Stimulated activated CD8-positive, alpha-beta memory T cell treated with anti-CD3 and anti-CD28 coated beads, Interleukin-7, amount 100 ng/mL, for 1 hour (primary cell): ENCODE results near the gene RBBP9.
"Not testable (repeated sequence)": the region's sequence is repeated elsewhere in the genome, so short reads cannot be mapped to it uniquely, and the experiment has no call there.

Experiments
- DNase-seq, 2 donors: peaks; one replicate each; pipeline ENCODE4 v3.0.0-alpha.2; 2020; ENCODE audit warnings: low read depth in 2 of 2

Gene RBBP9

DNA sequence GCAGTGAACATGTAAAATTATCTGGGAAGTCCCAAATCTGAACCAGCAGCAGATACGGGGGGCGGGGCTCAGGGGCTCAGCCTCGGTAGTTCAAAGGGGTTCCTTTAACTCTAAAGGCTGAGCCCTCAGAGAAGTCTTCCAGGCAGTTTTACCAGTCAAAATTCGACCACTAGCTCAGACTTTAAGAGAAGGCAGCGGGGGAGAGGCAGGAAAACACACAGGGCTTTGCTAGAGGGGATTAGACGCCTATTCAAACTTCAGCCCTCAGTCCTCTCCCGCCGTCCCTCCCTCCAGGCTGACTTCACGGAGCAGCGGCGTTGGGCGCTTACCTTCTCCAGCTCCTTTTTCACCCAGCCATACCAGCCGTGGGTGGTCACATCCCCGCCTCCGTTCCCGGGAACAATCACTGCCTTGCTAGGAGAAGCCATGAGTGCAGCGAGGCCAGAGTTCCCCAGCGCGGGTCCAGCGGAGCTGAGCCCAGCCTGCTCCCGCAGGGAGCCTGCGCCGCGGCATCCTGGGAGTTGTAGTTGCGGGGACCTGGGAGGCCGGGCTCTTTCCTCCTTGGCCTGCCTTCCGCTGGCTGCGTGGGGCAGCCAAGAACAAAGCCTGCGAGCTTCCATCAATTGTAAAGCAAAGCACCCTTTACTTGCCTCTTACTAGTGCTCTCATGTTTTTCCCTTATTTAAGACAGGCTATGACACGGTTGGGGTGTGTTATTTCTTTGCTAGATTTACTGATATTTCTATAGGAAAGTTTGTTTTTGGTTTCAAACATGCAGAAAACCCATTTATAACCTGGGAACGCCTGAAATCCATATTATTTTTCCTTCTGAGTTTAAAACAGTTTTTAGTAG is at the start of gene RBBP9:
Gene RBBP9, minus strand, starts transcription at position 486 of the 853 bp plus-strand sequence. Its CDS starts 58 bp downstream, at position 428.
- peak; percentile 24 to 40 for DNase-seq

GRCh38 chr20:18545566-18545965 is 48.5 kb upstream of the RBBP9 start:
- DNase-seq, result no peak

DNA sequence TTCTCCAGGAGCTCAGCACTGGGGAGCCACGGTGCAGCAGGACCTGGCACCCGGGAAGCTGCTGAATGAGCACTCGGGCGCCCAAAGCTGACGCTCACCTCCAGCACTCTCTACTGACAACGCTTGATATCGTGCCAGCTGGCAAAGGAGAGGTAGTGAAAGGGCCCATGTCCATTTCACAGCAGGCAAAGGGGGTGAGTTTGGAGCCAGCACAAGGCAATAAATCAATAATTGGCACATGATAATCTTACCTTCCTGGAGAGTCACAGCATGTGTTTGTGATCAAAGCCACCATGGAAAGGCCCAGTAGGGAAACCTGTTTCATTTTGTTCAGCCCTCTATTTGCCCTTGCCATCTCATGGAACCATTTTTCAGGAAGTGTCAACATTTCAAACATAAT is 46.9 kb upstream of the RBBP9 start:
- no peak for DNase-seq

DNA sequence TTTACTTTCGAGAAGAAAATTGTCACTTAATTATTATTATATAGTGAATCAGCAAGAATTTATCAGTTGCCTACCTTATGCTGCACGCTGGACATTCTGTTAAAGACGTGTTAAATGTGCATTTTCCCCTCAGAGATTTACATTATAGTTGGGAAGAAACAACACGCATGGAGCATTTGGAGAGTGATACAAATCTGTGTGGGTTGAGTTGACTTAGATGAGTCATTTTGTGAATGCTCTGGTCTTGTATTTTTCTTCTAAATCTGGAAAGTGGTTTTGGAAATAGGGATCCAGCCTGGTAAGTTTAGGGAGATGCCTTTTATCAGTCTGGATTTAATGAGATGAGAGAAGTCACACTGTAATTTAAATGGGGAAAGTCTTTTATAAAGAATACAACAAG is 46.2 kb upstream of the RBBP9 start:
- no peak for DNase-seq

DNA sequence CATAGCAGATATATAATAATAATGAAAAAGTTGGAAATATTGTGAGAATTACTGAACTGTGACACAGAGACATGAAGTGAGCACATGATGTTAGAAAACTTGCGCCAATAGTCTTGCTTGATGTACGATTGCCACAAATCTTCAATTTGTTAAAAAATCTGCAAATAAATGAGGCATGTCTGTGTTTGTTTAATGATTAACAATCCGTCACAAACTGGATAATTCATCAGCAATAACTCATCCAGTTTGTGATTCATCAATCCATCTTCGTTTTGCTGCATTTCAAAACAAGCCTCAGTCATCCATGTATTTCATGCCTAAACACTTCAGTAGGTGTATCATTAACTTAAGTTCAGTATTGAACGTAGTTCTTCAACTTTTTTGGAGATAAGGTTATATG is 44.7 kb upstream of the RBBP9 start:
- no peak for DNase-seq

DNA sequence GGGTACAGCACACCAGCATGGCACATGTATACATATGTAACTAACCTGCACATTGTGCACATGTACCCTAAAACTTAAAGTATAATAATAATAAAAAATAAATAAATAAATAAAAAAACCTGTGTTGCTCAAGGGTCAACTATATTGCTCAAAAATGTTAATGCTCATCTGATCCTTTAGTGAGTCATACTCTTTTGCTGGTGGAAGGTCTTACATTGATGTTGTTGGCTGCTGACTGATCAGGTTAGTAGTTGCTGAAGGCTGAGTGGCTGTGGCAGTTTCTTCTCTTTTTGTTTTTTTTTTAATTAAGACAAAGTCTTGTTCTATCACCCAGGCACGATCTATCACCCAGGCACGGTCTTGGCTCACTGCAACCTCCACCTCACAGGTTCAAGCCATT is 40.6 kb upstream of the RBBP9 start:
- DNase-seq, result no peak

DNA sequence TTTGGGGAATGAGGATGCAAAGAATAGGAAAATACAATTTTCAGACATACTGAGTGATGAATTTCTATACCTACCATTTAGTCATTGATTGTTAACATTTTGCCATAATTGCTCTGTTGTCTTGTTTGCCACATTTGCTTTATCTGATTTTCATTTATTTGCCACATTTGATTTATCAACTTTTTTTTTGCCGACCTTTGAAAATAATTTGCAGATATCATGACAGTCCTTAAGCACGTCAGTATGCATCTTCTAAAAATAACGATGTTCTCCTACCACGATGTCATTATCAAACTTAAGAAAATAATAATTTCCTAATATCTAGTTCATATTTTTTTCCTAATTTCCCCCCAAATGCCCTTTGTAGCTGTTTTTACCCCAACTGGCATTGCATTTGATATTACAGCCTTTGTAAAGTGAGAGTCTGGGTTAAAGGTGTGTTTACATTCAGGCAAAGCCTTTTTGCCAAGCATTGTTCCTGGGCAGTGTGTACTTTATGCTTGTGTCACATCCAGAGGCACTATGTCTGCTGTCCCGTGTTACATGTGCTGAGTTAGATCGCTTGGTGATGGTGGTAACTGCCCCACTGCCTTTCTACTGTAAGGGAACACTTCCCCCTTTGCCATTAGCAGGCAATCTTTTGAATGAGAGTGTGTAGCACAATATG is 37.1 kb upstream of the RBBP9 start:
- no peak for DNase-seq

DNA sequence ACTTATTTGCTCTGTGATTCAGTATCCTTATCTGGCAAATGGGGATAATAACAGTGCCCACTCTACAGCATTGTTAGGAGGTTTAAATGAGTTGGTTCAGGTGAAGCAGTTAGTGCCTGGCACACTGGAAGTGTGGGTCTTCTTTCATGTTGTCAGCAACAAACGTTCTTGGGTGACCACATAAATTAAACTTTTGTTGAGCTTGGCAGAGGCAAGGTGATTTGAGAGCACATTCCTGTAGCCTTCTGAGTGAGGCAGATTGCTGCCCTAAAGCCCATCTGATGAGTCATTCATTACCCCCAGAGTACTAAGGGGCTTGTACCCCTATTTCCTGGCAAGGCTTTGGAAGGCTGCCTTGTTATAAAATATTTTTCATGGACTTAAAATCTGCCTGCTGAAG is 36.5 kb upstream of the RBBP9 start:
- no peak for DNase-seq

- DNase-seq, result no peak
Observed at GRCh38 chr20:18532626-18533025, 35.6 kb upstream of the RBBP9 start.

DNA sequence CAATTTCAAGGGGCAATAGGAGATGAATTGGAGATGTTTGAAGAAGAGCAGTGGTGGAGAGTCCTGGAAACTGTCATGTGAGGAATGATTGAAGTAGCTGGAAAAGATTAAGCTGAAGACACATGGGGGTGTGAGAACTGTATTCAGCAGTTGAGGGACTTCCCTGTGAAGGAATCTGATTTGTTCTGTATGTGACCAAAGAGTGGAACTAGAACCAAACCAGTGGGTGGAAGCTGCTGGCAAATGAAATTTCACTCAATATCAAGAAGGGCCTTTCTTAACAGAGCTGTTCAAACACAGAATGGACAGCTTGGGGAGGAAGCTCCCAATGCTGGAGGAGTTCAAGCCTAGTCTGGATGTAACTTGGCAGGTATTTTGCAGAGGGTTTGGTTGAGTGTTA is 32.0 kb upstream of the RBBP9 start:
- DNase-seq, result no peak

DNA sequence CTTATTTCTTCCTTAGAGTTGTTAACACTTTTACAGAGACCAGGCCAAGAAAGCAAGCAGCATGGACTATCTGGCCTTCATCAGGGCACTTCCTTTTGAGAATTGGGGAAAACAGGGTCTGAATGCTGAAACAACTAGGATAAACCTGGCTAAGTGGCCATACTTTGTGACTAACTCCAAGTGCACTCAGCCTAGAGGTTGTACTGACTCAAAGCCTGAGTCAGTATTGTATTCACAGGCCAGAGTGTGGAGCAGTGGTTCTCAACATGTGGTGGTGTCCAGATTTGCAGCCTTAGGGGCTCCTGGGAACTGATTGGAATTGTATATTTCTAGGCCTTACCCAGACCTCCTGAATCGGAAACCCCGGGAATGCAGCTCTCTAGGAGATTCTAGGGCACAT is 30.8 kb upstream of the RBBP9 start:
- no peak for DNase-seq

GRCh38 chr20:18527339-18527738 is 30.3 kb upstream of the RBBP9 start:
- no peak for DNase-seq

- not testable (repeated sequence) for DNase-seq
Observed at GRCh38 chr20:18526761-18527160, 29.7 kb upstream of the RBBP9 start.

DNA sequence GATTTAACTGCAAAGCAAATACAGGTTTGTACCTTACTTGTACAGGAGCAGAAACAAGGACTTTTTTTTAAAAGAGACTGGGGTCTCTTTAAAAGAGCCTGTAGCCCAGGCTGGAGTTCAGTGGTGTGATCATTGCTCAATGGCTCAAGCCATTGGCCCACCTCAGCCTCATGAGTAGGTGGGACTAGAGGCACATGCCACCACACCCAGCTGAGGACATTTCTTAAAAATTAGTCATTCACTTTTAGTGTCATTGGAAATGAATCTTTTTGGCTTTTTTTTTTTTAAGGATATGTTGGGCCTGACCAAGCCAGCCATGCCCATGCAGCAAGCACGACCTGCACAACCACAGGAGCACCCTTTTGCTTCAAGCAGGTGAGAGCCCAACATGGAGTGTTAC is 27.6 kb upstream of the RBBP9 start:
- no peak for DNase-seq

DNA sequence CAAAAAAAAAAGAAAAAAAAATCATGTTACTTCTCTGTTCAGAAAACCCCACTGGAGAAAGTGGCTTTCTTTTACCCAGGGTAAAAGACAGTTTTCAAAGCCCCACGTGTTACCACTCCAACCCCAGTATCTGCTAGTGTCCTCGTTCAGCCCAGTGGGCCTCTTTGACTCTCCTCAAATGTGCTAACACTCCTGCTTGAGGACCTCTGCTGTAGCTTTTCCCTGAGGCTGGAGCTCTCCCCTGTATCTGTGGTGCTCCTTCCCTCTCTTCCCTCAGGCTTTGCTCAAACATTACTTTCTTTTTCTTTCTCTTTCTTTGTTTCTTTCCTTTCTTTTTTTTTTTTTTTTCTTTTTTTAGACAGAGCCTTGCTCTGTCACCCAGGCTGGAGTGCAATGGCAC is 26.0 kb upstream of the RBBP9 start:
- no peak for DNase-seq

DNA sequence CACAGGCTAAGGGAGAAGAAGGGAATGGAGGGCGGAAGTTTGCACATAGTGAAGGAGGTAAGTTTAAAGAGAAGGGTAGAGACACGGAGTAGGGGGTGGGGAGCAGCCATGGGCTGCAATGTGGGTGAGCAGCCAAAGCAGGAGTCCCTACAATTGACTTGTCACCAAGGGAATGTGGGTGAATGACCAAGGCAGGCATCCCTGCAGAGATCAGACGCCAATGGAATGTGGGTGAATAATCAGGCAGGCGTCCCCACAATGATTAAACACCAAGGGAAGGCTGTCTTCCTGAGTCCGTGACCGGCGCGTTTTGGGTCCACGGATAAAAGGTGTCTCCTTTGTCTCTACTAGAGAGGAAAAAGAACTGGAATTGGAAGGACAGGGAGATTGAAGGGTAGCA is 25.0 kb upstream of the RBBP9 start:
- not testable (repeated sequence) for DNase-seq

DNA sequence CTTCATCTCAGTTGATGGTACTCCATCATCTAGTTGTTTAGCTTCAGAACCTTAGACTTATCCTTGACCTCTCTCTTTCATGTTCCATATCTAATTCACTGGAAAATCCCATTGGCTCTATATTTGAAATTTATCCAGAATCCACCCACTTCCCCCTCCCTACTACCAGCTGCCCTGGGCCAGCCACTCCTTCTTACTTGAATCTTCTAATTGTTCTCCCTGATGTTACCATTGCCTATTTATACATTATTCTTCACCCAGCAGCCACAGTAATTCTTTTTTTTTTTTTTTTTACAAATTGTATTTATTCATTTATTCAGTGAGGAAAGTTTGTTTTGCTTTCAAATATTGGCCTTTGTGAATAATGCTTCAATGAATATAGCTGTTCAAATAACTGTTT is 18.9 kb upstream of the RBBP9 start:
- DNase-seq, result no peak

GRCh38 chr20:18514127-18514526 is 17.1 kb upstream of the RBBP9 start:
- no peak for DNase-seq

- no peak for DNase-seq
Observed at GRCh38 chr20:18513208-18513607, 16.2 kb upstream of the RBBP9 start.

GRCh38 chr20:18511571-18511970 is 14.5 kb upstream of the RBBP9 start:
- no peak for DNase-seq

DNA sequence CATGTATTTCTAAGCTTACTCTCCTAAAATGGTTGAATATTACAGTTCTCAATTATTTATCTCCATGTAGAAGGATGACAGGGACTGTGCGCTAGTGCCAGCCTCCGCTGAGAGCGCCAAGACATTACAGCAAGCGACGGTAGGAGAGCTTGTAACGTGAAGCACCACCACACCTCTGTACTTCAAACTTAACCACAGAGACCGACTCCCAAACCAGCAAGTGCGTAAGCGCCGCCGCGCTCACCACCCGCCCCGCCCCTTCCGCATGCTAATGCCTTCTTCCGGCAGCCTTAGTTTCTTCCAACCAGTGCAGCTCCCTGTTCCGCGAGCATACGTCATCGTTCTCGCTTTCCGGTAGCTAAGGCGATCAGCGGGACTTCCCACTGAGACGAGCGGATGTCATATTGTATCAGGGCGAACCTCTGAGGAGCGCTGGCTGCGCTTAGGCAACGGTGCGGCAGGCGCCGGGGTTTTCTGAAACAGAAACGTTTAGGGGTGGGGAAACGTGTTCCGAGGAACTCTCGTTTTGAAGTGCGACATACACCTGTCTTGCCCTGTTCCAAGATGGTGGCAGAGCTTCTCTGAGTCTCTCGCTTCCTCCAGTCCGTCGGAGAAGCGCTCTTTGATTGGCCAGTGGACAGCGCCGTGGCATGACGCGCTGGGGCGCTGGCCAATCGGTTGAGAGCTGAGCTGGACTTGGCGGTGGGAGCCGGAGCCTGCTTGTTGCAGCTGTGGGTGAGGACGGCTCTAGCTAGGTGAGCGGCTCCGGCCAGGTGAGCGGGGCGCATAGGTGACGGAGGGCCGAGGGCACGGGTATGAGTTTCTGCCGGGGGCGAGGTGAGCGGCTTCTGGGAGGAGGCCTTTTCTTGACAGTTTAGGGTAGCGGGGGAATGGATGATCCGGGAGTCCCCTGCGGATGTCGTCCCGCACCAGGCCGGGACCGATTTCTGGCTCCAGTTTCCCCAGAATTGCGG is 10.5 kb upstream of the RBBP9 start, which contains the start of gene SEC23B:
Gene SEC23B, plus strand, starts transcription at position 723 of the 974 bp plus-strand sequence. CDS start 2,896 bp downstream, outside the sequence.
- peak; percentile 95 for DNase-seq

DNA sequence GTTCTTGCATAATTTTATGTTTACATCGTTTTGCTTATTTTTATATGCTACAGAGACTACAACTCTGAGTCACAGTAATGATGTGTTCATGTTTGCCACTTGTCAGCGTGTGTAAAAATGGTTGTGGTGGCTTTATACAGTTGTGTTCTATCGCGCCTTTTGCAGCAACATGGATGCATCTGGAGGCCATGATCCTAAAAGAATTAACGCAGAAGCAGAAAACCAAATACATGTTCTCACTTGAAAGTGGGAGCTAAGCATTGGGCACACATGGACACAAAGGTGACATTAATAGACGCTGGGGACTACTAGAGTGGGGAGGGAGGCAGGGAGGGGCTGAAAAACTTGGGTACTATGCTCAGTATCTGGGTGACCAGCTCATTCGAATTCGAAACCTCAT is 9.7 kb upstream of the RBBP9 start:
- no peak for DNase-seq
